GM12878 (cell line): ENCODE measurements around the gene SGCD.

ENCODE experiments used
- BHLHE40 ChIP-seq, 2 experiments: fragments of 450-650 bp in 1 of 2; IDR thresholded peaks; 2 replicates each; pipeline ENCODE4 v1.6.1; 2011 to 2017; ENCODE audit warnings: low read depth in 2 of 2, borderline replicate concordance in 1 of 2, improper control_type of control experiment in 1 of 2, low read length in 1 of 2, mild to moderate bottlenecking in 1 of 2
- CTCF ChIP-seq, 3 experiments: IDR thresholded peaks in 2 of 3; conservative IDR thresholded peaks in 1 of 3; 2 replicates each; pipeline ENCODE4 v1.5.1; 2011; ENCODE audit warnings: low read depth in 3 of 3, low read length in 3 of 3, mild to moderate bottlenecking in 3 of 3, control low read depth in 2 of 3, moderate library complexity in 2 of 3, inconsistent platforms in 1 of 3, mixed read lengths in 1 of 3; ENCODE audit not compliant: control insufficient read depth in 2 of 3, insufficient read depth in 1 of 3; ENCODE audit errors: extremely low read depth in 1 of 3
- FOXM1 ChIP-seq: IDR thresholded peaks from 2 replicates; pipeline ENCODE4 v1.6.1; 2012; ENCODE audit warnings: low read depth, mild to moderate bottlenecking, inconsistent platforms, low read length, moderate library complexity
- MEF2A ChIP-seq: IDR thresholded peaks from 2 replicates; pipeline ENCODE4 v1.6.1; 2011; ENCODE audit warnings: low read depth, mild to moderate bottlenecking, low read length, moderate library complexity; ENCODE audit not compliant: insufficient read depth
- MYB ChIP-seq: fragments of 150-350 bp; IDR thresholded peaks from 2 replicates; pipeline ENCODE4 v1.6.1; 2014; ENCODE audit warnings: mild to moderate bottlenecking, low read depth, low read length, borderline replicate concordance
- MYC ChIP-seq: IDR thresholded peaks from 2 replicates; pipeline ENCODE4 v1.6.1; 2011; ENCODE audit warnings: mild to moderate bottlenecking, low read length, moderate library complexity, inconsistent platforms; ENCODE audit not compliant: insufficient read depth, insufficient replicate concordance, insufficient read length, severe bottlenecking
- POLR2A ChIP-seq: IDR thresholded peaks from 2 replicates; pipeline ENCODE4 v1.6.1; 2011; ENCODE audit warnings: low read depth, mild to moderate bottlenecking, low read length
- SMAD1 ChIP-seq: fragments of 450-650 bp; IDR thresholded peaks from 2 replicates; pipeline ENCODE4 v1.6.1; 2018; ENCODE audit warnings: mild to moderate bottlenecking, low read depth; ENCODE audit not compliant: partially characterized antibody
- SMARCA5 ChIP-seq: fragments of 450-650 bp; IDR thresholded peaks from 2 replicates; pipeline ENCODE4 v1.6.1; 2017; ENCODE audit warnings: mild to moderate bottlenecking
- SP1 ChIP-seq: IDR thresholded peaks from one replicate; pipeline ENCODE4 v1.6.1; 2011; ENCODE audit warnings: low read depth, low read length
- USF2 ChIP-seq: IDR thresholded peaks from 2 replicates; pipeline ENCODE4 v1.6.1; 2011; ENCODE audit warnings: low read depth, low read length, improper control_type of control experiment, borderline replicate concordance

DNA sequence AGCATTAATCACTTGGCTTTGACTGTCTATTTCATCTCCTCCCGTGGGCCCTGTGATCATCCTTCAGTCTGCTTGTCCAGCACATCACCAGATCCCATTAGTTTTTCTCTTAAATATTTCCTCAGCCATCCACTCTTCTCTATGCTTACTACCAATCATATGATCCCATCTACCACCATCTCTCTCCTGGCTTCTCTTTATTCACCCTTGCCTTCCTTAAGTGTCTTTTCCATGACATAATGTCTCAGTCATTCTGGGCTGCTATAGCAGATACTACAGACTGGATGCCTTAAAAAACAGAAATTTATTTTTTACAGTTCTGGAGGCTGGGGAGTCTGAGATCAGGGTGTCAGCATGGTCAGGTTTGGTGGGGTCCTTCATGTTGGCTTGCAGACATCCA lies 314.7 kb downstream of the SGCD start:
- TF ChIP-seq CTCF (IDR thresholded peaks at IDR 0.05 in 2 of 3, conservative IDR thresholded peaks at IDR 0.05 in 1 of 3; ENCODE audit: control insufficient read depth in 2 of 3, extremely low read depth in 1 of 3, insufficient read depth in 1 of 3, low read depth in 3 of 3, low read length in 3 of 3) (no peak), MYB (no peak), SP1 (no peak), MEF2A (no peak), POLR2A (no peak), SMARCA5 (no peak), SMAD1 (no peak), MYC (no peak), FOXM1 (no peak), USF2 (no peak), BHLHE40 (IDR thresholded peaks at IDR 0.05; ENCODE audit: borderline replicate concordance in 1 of 2, low read depth in 2 of 2, low read length in 1 of 2) (no peak)
